Measurements from ENCODE around the gene COPB2.
"Not testable (repeated sequence)": the region's sequence is repeated elsewhere in the genome, so short reads cannot be mapped to it uniquely, and the experiment has no call there.

COPB2 gene

GRCh38 chr3:139378587-139379241, 10.7 kb downstream of the COPB2 start:
- no peak for ATAC-seq

- no peak for ATAC-seq
These were observed 12.1 kb downstream of the COPB2 start for GRCh38 chr3:139377378-139377777.

- no peak for ATAC-seq
These were observed 15.3 kb downstream of the COPB2 start for GRCh38 chr3:139374099-139374498.

GRCh38 chr3:139364549-139364948, 24.9 kb downstream of the COPB2 start:
- no peak for ATAC-seq

GRCh38 chr3:139361276-139361675, 28.2 kb downstream of the COPB2 start:
- ATAC-seq, result no peak

GRCh38 chr3:139358841-139359562, 30.4 kb downstream of the COPB2 start:
- ATAC-seq, result no peak

GRCh38 chr3:139357899-139358298, 31.5 kb downstream of the COPB2 start:
- ATAC-seq, result peak in 1 of 2 donors; percentile 90

GRCh38 chr3:139355891-139356290, 33.6 kb downstream of the COPB2 start:
- ATAC-seq, result no peak

GRCh38 chr3:139355476-139355875, 34.0 kb downstream of the COPB2 start:
- no peak for ATAC-seq

- no peak for ATAC-seq
These were observed 34.8 kb downstream of the COPB2 start for GRCh38 chr3:139354661-139355060.

GRCh38 chr3:139353920-139354556, 35.4 kb downstream of the COPB2 start:
- no peak for ATAC-seq

GRCh38 chr3:139346771-139347170, 42.7 kb downstream of the COPB2 start:
- no peak for ATAC-seq

GRCh38 chr3:139343895-139344856, 45.3 kb downstream of the COPB2 start, which contains the start of gene MRPS22:
Gene MRPS22, plus strand, starts transcription at chr3:139344020. Its CDS starts 7 bp downstream, at chr3:139344027.
- peak; percentile 98 for ATAC-seq

GRCh38 chr3:139342054-139342453, 47.4 kb downstream of the COPB2 start:
- no peak for ATAC-seq

GRCh38 chr3:139340784-139341183, 48.7 kb downstream of the COPB2 start:
- ATAC-seq, result no peak

- ATAC-seq, result no peak
These were observed 50.1 kb downstream of the COPB2 start for GRCh38 chr3:139339219-139339906.

GRCh38 chr3:139338405-139338804, 51.0 kb downstream of the COPB2 start:
- no peak for ATAC-seq

- not testable (repeated sequence) for ATAC-seq
These were observed 54.8 kb downstream of the COPB2 start for GRCh38 chr3:139334675-139335074.

- no peak for ATAC-seq
These were observed 57.4 kb downstream of the COPB2 start for GRCh38 chr3:139332092-139332491.

- peak; percentile 89 to 96 for ATAC-seq
These were observed 60.0 kb downstream of the COPB2 start for GRCh38 chr3:139329364-139329850.

GRCh38 chr3:139328356-139328755, 61.1 kb downstream of the COPB2 start:
- no peak for ATAC-seq

GRCh38 chr3:139327861-139328260, 61.6 kb downstream of the COPB2 start:
- ATAC-seq, result no peak
